NCI-H524 (cell line): ENCODE measurements around the gene MRPL34.

ENCODE experiments used
- DNase-seq, 2 experiments: peaks; one replicate each; lab custom pipeline; 2025; lab: John Stamatoyannopoulos, UW

Gene MRPL34

GRCh38 chr19:17340871-17341357 lies 35.2 kb downstream of the MRPL34 start:
- DNase-seq: no peak

- no peak for DNase-seq
Observed at GRCh38 chr19:17341386-17341785, 35.7 kb downstream of the MRPL34 start.

DNA sequence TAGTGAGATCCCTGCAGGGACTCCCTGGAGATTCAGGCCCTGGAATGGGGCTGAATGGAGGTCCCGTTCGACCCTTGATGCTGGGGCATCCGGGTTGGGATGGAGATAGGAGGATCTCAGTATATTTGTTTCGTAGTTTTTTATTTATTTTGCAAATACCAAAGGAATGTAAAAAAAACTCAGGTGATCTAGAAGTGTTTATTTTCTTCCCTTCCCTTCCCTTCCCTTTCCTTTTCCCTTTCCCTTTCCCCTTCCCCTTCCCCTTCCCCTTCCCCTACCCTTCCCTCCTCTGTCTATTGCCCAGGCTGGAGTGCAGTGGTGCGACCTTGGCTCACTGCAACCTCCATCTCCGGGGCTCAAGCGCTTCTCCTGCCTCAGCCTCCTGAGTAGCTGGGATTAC lies 36.2 kb downstream of the MRPL34 start:
- DNase-seq: no peak

- DNase-seq: peak; percentile 14 to 66
Observed at GRCh38 chr19:17346109-17346671, 40.5 kb downstream of the MRPL34 start.

GRCh38 chr19:17347361-17347760 lies 41.7 kb downstream of the MRPL34 start:
- no peak for DNase-seq

DNA sequence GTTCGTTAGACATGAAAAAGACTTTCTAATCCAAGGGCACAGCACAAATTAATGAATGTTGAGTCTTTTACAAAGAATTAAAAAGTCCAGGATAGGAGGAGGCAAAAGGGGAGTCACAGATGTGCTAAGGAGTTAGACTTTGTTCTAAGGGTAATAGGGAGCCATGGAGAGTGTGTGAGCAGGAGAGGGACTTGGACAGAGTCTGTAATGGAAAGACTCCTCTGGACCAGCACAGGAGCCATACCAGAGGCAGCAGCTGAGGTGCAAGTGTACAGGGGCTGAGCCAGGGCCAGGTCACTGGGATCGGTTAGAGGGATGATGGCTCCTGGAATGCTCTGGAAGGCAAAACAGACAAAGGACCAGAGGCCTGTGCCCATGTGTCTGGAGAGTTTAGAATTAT lies 42.2 kb downstream of the MRPL34 start:
- DNase-seq: no peak

- peak in 1 of 2 experiments; percentile 26 for DNase-seq
Observed at GRCh38 chr19:17348700-17349099, 43.0 kb downstream of the MRPL34 start.

GRCh38 chr19:17351815-17352435 lies 46.3 kb downstream of the MRPL34 start:
- no peak for DNase-seq

GRCh38 chr19:17352608-17353280 lies 47.1 kb downstream of the MRPL34 start:
- DNase-seq: no peak

GRCh38 chr19:17353386-17353785 lies 47.7 kb downstream of the MRPL34 start:
- no peak for DNase-seq
